Progenitor cell of endocrine pancreas (in vitro differentiated cells): Measurements from ENCODE around the gene LGALS14. TPM values are rescaled to one million over a fixed set of nuclear protein-coding genes. Genes with fewer than 3 reads are reported as not detected.
"Not testable (repeated sequence)": the region's sequence is repeated elsewhere in the genome, so short reads cannot be mapped to it uniquely, and the experiment has no call there.

Source experiments
- DNase-seq: peaks from one replicate; pipeline ENCODE4 v3.0.0; 2021; ENCODE audit warnings: low spot score; ENCODE audit not compliant: unreplicated experiment
- H3K27ac Mint-ChIP-seq: 2 replicates; pipeline ENCODE4 v1.8.0; 2021; ENCODE audit warnings: mild to moderate bottlenecking, moderate library complexity, mixed read lengths
- H3K27me3 Mint-ChIP-seq: 2 replicates; pipeline ENCODE4 v1.8.0; 2021; ENCODE audit warnings: mixed read lengths
- H3K36me3 Mint-ChIP-seq: 2 replicates; pipeline ENCODE4 v1.8.0; 2022; ENCODE audit warnings: mixed read lengths; ENCODE audit not compliant: insufficient read depth
- H3K4me1 Mint-ChIP-seq: 2 replicates; pipeline ENCODE4 v1.8.0; 2021; ENCODE audit warnings: low read depth, mixed read lengths
- H3K4me3 Mint-ChIP-seq: 2 replicates; pipeline ENCODE4 v1.8.0; 2021; ENCODE audit warnings: low read depth, mild to moderate bottlenecking, moderate library complexity, mixed read lengths
- H3K9me3 Mint-ChIP-seq: 2 replicates; pipeline ENCODE4 v1.8.0; 2021; ENCODE audit warnings: low read depth, mixed read lengths
- long read RNA-seq: library from polyadenylated mRNA; unstranded; transcript quantifications from one replicate; pipeline ENCODE4 v2.0.0, GENCODE V29; 2020
- total RNA-seq: library from RNA; stranded (reverse); gene quantifications from 2 replicates; pipeline ENCODE4 v1.2.1, GENCODE V29; 2021
- TF ChIP-seq, protein P1 (sequence below): fragments of 200-600 bp; sonication (generic); IDR thresholded peaks from one replicate; pipeline ENCODE4 v1.5.0; 2021; ENCODE audit warnings: antibody characterized with exemption, mild to moderate bottlenecking; ENCODE audit not compliant: unreplicated experiment

LGALS14 gene, protein sequence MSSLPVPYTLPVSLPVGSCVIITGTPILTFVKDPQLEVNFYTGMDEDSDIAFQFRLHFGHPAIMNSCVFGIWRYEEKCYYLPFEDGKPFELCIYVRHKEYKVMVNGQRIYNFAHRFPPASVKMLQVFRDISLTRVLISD
- total RNA-seq, result not detected in 2 replicates
- long read RNA-seq, result 0 reads

DNA sequence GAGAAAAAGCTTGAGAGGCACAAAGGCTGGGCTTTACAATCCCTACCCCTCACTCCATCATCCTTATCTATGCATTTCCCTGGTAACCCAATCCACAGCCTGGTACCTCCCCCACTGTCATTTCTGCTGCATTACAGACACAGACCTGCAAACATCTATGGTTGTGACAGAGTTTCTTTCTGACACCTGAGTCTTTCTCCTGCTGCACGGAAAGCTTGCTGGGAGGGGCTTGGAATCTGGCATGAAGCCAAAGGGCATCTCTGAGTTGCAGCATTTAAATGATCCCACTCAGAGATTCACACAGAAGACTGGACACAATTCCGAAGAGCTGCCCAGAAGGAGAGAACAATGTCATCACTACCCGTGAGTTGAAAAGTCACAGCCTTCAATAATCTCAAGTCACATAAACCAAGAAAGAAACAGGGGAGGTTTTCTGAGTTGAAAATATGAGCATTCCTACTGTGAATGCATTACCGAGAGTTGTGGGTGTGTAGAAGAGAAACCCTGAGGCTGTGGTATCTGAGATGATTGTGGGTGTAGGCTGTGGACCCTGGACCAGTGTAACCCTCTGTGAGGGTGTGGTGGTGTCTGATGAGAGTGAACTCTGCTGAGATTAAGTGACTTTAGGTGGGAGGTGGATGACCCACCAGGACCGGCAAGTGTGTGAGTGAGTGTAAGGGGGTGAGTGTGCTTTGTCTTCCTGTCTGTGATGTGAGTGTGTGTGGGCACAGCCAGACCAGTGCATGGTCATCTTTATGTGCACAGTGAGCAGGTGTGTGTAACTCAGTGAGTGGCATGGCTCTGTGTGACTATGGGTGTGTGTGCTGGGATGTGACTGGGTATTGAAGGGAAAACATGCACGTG is at the start of gene LGALS14:
Gene LGALS14, plus strand, starts transcription at position 301 of the 864 bp plus-strand sequence. Its CDS starts 48 bp downstream, at position 349.
- no peak within 1 kb of the TSS for H3K27ac Mint-ChIP-seq
- peaks cover 11% of the 10 kb centered on the region for H3K27me3 Mint-ChIP-seq
- H3K4me1 Mint-ChIP-seq, result peaks cover 4% of the 10 kb centered on the region
- no peaks in the 10 kb centered on the region for H3K9me3 Mint-ChIP-seq
- no peak within 1 kb of the TSS for H3K4me3 Mint-ChIP-seq
- no peaks in the 10 kb centered on the region for H3K36me3 Mint-ChIP-seq
- DNase-seq, result no peak
- TF ChIP-seq, protein P1, sequence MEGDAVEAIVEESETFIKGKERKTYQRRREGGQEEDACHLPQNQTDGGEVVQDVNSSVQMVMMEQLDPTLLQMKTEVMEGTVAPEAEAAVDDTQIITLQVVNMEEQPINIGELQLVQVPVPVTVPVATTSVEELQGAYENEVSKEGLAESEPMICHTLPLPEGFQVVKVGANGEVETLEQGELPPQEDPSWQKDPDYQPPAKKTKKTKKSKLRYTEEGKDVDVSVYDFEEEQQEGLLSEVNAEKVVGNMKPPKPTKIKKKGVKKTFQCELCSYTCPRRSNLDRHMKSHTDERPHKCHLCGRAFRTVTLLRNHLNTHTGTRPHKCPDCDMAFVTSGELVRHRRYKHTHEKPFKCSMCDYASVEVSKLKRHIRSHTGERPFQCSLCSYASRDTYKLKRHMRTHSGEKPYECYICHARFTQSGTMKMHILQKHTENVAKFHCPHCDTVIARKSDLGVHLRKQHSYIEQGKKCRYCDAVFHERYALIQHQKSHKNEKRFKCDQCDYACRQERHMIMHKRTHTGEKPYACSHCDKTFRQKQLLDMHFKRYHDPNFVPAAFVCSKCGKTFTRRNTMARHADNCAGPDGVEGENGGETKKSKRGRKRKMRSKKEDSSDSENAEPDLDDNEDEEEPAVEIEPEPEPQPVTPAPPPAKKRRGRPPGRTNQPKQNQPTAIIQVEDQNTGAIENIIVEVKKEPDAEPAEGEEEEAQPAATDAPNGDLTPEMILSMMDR, result no peak

DNA sequence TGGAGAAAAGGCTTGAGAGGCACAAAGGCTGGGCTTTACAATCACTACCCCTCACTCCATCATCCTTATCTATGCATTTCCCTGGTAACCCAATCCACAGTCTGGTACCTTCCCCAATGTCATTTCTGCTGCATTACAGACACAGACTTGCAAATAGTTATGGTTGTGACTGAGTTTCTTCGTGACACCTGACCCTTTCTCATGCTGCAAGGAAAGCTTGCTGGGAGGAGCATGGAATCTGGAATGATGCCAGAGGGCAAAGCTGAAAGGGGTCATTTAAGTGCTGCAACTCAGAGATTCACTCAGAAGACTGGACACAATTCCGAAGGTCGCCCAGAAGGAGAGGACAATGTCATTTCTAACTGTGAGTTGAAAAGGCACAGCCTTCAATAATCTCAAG is 48.7 kb upstream of the LGALS14 start, which contains the start of gene LGALS16:
Gene LGALS16, plus strand, starts transcription at position 301 of the 400 bp plus-strand sequence. Its CDS starts 49 bp downstream, at position 350.
- TF ChIP-seq, protein P1, result no peak
- H3K4me1 Mint-ChIP-seq, result no peaks in the 10 kb centered on the region
- peaks cover 68% of the 10 kb centered on the region for H3K27me3 Mint-ChIP-seq
- no peaks in the 10 kb centered on the region for H3K9me3 Mint-ChIP-seq
- no peak within 1 kb of the TSS for H3K27ac Mint-ChIP-seq
- H3K36me3 Mint-ChIP-seq, result no peaks in the 10 kb centered on the region
- H3K4me3 Mint-ChIP-seq, result no peak within 1 kb of the TSS
- DNase-seq, result no peak

DNA sequence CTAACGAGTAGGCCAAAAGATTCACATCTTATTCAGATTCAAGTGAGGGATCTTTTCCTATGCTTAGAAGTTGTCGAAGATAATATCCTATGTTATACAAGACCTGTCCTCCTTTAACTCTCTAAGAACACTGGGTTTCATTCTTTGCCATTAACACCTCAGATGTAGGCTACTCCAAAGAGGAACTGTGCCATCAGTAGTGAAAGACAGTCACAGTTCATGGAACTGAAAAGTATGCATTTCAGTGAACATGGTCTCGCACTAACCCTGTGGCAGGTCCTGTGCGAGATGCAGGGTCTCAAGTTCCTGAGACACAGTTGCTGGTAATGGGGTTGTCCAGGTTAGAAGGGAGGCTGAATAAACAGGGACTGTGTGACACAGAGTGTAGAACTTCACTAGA is 44.5 kb upstream of the LGALS14 start:
- Mint-ChIP-seq H3K4me1 (no peaks in the 10 kb centered on the region), H3K4me3 (no peak overlapping the region), H3K9me3 (no peaks in the 10 kb centered on the region), H3K27me3 (peaks cover 50% of the 10 kb centered on the region), H3K36me3 (no peaks in the 10 kb centered on the region), H3K27ac (no peak overlapping the region)
- TF ChIP-seq, protein P1, result no peak
- DNase-seq, result no peak

DNA sequence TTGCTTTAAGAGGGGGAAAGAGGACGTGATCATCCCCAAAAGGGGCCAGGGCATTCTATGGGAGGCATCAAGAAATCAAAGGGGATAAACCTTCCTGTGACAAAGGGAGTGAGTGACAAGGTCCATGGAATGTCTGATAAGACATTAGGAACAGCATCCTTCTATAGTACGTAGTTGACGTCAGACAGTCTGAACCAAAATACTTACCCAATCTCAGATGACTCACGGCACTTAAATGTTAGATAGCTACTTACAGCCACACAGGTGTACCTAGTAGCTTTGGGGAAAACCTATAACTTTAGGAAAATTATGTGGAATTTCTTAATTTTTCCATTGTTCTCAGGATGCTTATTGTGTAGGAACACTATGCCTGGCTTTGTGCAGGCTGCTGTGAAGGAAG is 43.6 kb upstream of the LGALS14 start:
- Mint-ChIP-seq H3K27me3 (peaks cover 44% of the 10 kb centered on the region), H3K36me3 (no peaks in the 10 kb centered on the region), H3K27ac (no peak overlapping the region), H3K4me1 (no peaks in the 10 kb centered on the region), H3K4me3 (no peak overlapping the region), H3K9me3 (no peaks in the 10 kb centered on the region)
- TF ChIP-seq, protein P1, result no peak
- DNase-seq, result no peak

DNA sequence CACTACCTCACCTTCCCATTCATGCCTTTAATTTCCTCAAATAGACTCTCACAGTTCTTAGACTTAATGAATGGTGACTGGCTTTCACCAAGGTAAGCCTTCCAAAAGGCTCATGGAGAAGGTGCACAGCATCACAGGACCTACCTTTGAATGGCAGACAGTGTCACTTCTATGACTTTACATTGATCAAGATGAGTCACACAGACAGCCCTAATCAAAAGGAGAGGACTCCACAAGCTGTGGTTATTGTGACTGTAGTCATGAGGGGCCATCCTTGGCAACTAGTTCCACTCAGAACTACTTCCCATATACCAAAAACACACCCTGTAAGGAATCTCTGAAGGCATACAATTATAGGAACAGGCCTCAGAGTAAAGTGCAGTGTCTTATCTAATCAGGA is 42.7 kb upstream of the LGALS14 start:
- Mint-ChIP-seq H3K27me3 (peaks cover 39% of the 10 kb centered on the region), H3K9me3 (peaks cover 2% of the 10 kb centered on the region), H3K4me3 (no peak overlapping the region), H3K4me1 (no peaks in the 10 kb centered on the region), H3K36me3 (no peaks in the 10 kb centered on the region), H3K27ac (no peak overlapping the region)
- DNase-seq, result no peak
- TF ChIP-seq, protein P1, result no peak

DNA sequence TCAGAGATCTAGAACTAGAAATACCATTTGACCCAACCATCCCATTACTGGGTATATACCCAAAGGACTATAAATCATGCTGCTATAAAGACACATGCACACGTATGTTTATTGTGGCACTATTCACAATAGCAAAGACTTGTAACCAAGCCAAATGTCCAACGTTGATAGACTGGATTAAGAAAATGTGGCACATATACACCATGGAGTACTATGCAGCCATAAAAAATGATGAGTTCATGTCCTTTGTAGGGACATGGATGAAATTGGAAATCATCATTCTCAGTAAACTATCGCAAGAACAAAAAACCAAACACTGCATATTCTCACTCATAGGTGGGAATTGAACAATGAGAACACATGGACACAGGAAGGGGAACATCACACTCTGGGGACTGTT is 34.4 kb upstream of the LGALS14 start:
- H3K36me3 Mint-ChIP-seq, DNase-seq, H3K27ac Mint-ChIP-seq, H3K4me1 Mint-ChIP-seq, H3K9me3 Mint-ChIP-seq, H3K4me3 Mint-ChIP-seq: not testable (repeated sequence)
- H3K27me3 Mint-ChIP-seq, result peaks cover 32% of the 10 kb centered on the region
